Neural progenitor cell (in vitro differentiated cells): ENCODE measurements around the gene EFCAB11. TPM values are rescaled to one million over a fixed set of nuclear protein-coding genes. Genes with fewer than 3 reads are reported as not detected.
A peak's percentile ranks its signal among the peaks of the same experiment; 100 is the strongest.

Source experiments
- DNase-seq: peaks from one replicate; pipeline ENCODE4 v3.0.0-alpha.2; 2016; ENCODE audit warnings: low spot score
- H2AFZ ChIP-seq: fragments of 200-600 bp; sonication (generic); replicated peaks from 2 replicates; pipeline ENCODE4 v1.6.1; 2016; ENCODE audit warnings: antibody characterized with exemption
- H3F3A ChIP-seq: fragments of 200-600 bp; sonication (generic); 2 replicates; pipeline ENCODE4 v1.6.1; 2016; ENCODE audit warnings: antibody characterized with exemption, low read depth
- H3K27ac ChIP-seq: fragments of 200-600 bp; sonication (generic); 2 replicates; pipeline ENCODE4 v1.5.1; 2016; ENCODE audit warnings: mild to moderate bottlenecking
- H3K27me3 ChIP-seq: fragments of 200-600 bp; sonication (generic); 2 replicates; pipeline ENCODE4 v1.6.1; 2016; ENCODE audit warnings: mild to moderate bottlenecking, moderate library complexity
- H3K36me3 ChIP-seq: fragments of 200-600 bp; sonication (generic); 2 replicates; pipeline ENCODE4 v1.5.1; 2016
- H3K4me1 ChIP-seq: fragments of 200-600 bp; sonication (generic); 2 replicates; pipeline ENCODE4 v1.6.1; 2016; ENCODE audit warnings: mixed run types
- H3K4me2 ChIP-seq: fragments of 200-600 bp; sonication (generic); 2 replicates; pipeline ENCODE4 v1.6.1; 2016
- H3K4me3 ChIP-seq: fragments of 200-600 bp; sonication (generic); 2 replicates; pipeline ENCODE4 v1.5.1; 2016
- H3K79me2 ChIP-seq: fragments of 200-600 bp; sonication (generic); 2 replicates; pipeline ENCODE4 v1.6.1; 2016; ENCODE audit warnings: low read depth
- H3K9ac ChIP-seq: fragments of 200-600 bp; sonication (generic); 2 replicates; pipeline ENCODE4 v1.6.1; 2016
- H3K9me3 ChIP-seq: fragments of 200-600 bp; sonication (generic); 2 replicates; pipeline ENCODE4 v1.5.1; 2016; ENCODE audit warnings: low read depth
- H4K20me1 ChIP-seq: fragments of 200-600 bp; sonication (generic); 2 replicates; pipeline ENCODE4 v1.6.1; 2016; ENCODE audit warnings: low read depth
- H3K27ac Mint-ChIP-seq: 3 replicates; pipeline ENCODE4 v1.8.0; 2021; ENCODE audit warnings: mixed read lengths
- H3K27me3 Mint-ChIP-seq: 2 replicates; pipeline ENCODE4 v1.8.0; 2022; ENCODE audit warnings: low read depth, mild to moderate bottlenecking, inconsistent platforms, moderate library complexity, mixed read lengths; ENCODE audit not compliant: insufficient read depth
- H3K36me3 Mint-ChIP-seq: 3 replicates; pipeline ENCODE4 v1.8.0; 2021; ENCODE audit warnings: mixed read lengths
- H3K4me1 Mint-ChIP-seq: 3 replicates; pipeline ENCODE4 v1.8.0; 2021; ENCODE audit warnings: mixed read lengths
- H3K4me3 Mint-ChIP-seq: 3 replicates; pipeline ENCODE4 v1.8.0; 2021; ENCODE audit warnings: mild to moderate bottlenecking, moderate library complexity, mixed read lengths
- H3K9me3 Mint-ChIP-seq: 3 replicates; pipeline ENCODE4 v1.8.0; 2020; ENCODE audit warnings: mixed read lengths
- EZH2 ChIP-seq: fragments of 200-600 bp; sonication (generic); IDR thresholded peaks from 2 replicates; pipeline ENCODE4 v1.6.1; 2017; ENCODE audit warnings: antibody characterized with exemption, mild to moderate bottlenecking, moderate library complexity
- EZH2phosphoT487 ChIP-seq: fragments of 200-600 bp; sonication (generic); IDR thresholded peaks from 2 replicates; pipeline ENCODE4 v1.6.1; 2017; ENCODE audit warnings: antibody characterized with exemption
- total RNA-seq: library from RNA; depleted of rRNA; stranded (reverse); fragments of >200 nt; gene quantifications from 2 replicates; pipeline ENCODE4 v1.2.3, GENCODE V29; 2015; ENCODE audit warnings: low replicate concordance
- TF ChIP-seq, protein P1 (sequence below): fragments of 200-600 bp; sonication (generic); IDR thresholded peaks from 2 replicates; pipeline ENCODE4 v1.5.1; 2017; ENCODE audit warnings: antibody characterized with exemption, mild to moderate bottlenecking

EFCAB11 gene
- total RNA-seq, 1 donor from 2014 or later, result 27.6 TPM

DNA sequence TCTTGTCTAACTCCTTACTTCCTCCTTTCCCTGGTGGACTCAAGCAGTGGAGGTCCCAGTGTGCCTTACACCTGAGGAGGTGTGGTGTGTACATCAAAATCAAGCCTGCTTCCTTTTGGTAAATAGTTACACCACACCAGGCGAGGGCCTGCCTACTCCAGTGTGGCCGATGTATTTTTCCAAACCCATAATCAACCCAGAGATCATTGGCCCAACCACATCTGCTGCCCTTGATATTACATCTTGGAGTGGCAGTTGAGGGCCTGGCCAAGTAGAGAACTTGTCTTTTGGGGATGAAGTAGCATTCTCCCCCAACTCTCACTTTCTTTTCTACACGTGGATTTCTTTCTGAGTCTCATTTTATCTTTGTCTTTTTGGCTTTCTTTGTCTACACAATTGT, 187.4 kb downstream of the EFCAB11 start:
- H3F3A ChIP-seq, result no peaks in the 10 kb centered on the region
- no peak overlapping the region for H3K4me3 ChIP-seq
- no peaks in the 10 kb centered on the region for H3K4me1 ChIP-seq
- H4K20me1 ChIP-seq, result no peaks in the 10 kb centered on the region
- H3K4me2 ChIP-seq, result no peak overlapping the region
- TF ChIP-seq EZH2, result no peak
- TF ChIP-seq EZH2phosphoT487, result no peak
- TF ChIP-seq, protein P1, sequence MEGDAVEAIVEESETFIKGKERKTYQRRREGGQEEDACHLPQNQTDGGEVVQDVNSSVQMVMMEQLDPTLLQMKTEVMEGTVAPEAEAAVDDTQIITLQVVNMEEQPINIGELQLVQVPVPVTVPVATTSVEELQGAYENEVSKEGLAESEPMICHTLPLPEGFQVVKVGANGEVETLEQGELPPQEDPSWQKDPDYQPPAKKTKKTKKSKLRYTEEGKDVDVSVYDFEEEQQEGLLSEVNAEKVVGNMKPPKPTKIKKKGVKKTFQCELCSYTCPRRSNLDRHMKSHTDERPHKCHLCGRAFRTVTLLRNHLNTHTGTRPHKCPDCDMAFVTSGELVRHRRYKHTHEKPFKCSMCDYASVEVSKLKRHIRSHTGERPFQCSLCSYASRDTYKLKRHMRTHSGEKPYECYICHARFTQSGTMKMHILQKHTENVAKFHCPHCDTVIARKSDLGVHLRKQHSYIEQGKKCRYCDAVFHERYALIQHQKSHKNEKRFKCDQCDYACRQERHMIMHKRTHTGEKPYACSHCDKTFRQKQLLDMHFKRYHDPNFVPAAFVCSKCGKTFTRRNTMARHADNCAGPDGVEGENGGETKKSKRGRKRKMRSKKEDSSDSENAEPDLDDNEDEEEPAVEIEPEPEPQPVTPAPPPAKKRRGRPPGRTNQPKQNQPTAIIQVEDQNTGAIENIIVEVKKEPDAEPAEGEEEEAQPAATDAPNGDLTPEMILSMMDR, result no peak
- H3K79me2 ChIP-seq, result no peaks in the 10 kb centered on the region
- H3K27me3 Mint-ChIP-seq, result no peaks in the 10 kb centered on the region
- no peak overlapping the region for H3K9ac ChIP-seq
- no peaks in the 10 kb centered on the region for H3K4me1 Mint-ChIP-seq
- no peaks in the 10 kb centered on the region for H3K9me3 ChIP-seq
- no peaks in the 10 kb centered on the region for H3K27me3 ChIP-seq
- no peaks in the 10 kb centered on the region for H3K36me3 Mint-ChIP-seq
- no peak overlapping the region for H2AFZ ChIP-seq
- peaks cover 2% of the 10 kb centered on the region for H3K9me3 Mint-ChIP-seq
- DNase-seq, result no peak
- H3K27ac ChIP-seq, result no peak overlapping the region
- no peak overlapping the region for H3K27ac Mint-ChIP-seq
- no peaks in the 10 kb centered on the region for H3K36me3 ChIP-seq
- H3K4me3 Mint-ChIP-seq, result no peak overlapping the region

GRCh38 chr14:89765346-89765745, 189.2 kb downstream of the EFCAB11 start:
- no peaks in the 10 kb centered on the region for H3K36me3 Mint-ChIP-seq

GRCh38 chr14:89760086-89760485, 194.4 kb downstream of the EFCAB11 start:
- Histone ChIP-seq H4K20me1 (no peaks in the 10 kb centered on the region), H3K4me2 (no peak overlapping the region), H3K79me2 (no peaks in the 10 kb centered on the region), H3K9me3 (no peaks in the 10 kb centered on the region), H3K27me3 (no peaks in the 10 kb centered on the region), H3K36me3 (no peaks in the 10 kb centered on the region), H3F3A (no peaks in the 10 kb centered on the region), H3K9ac (no peak overlapping the region), H3K27ac (no peak overlapping the region), H2AFZ (no peak overlapping the region), H3K4me1 (peaks cover 9% of the 10 kb centered on the region), H3K4me3 (no peak overlapping the region)
- no peaks in the 10 kb centered on the region for H3K36me3 Mint-ChIP-seq
- H3K27me3 Mint-ChIP-seq, result no peaks in the 10 kb centered on the region
- peaks cover 8% of the 10 kb centered on the region for H3K9me3 Mint-ChIP-seq
- peaks cover 4% of the 10 kb centered on the region for H3K4me1 Mint-ChIP-seq
- TF ChIP-seq EZH2 (no peak), EZH2phosphoT487 (no peak)
- TF ChIP-seq, protein P1, result no peak
- H3K4me3 Mint-ChIP-seq, result no peak overlapping the region
- peak overlapping the region; percentile 30 for H3K27ac Mint-ChIP-seq
- DNase-seq, result no peak

More at GRCh38 chr14:89765346-89765745, 189.2 kb downstream of the EFCAB11 start:
- TF ChIP-seq EZH2phosphoT487 (no peak), EZH2 (no peak)
- TF ChIP-seq, protein P1, result no peak
- Histone ChIP-seq H3K4me3 (no peak overlapping the region), H3F3A (no peaks in the 10 kb centered on the region), H3K79me2 (no peaks in the 10 kb centered on the region), H3K27ac (no peak overlapping the region), H3K36me3 (no peaks in the 10 kb centered on the region), H2AFZ (no peak overlapping the region), H4K20me1 (no peaks in the 10 kb centered on the region), H3K9me3 (no peaks in the 10 kb centered on the region), H3K27me3 (no peaks in the 10 kb centered on the region), H3K4me1 (no peaks in the 10 kb centered on the region), H3K9ac (no peak overlapping the region), H3K4me2 (no peak overlapping the region)
- no peak overlapping the region for H3K4me3 Mint-ChIP-seq
- H3K4me1 Mint-ChIP-seq, result no peaks in the 10 kb centered on the region
- DNase-seq, result no peak
- no peaks in the 10 kb centered on the region for H3K27me3 Mint-ChIP-seq
- H3K27ac Mint-ChIP-seq, result no peak overlapping the region
- H3K9me3 Mint-ChIP-seq, result peaks cover 2% of the 10 kb centered on the region
